H9 (cell line): ENCODE results near the gene ZC3HAV1. TPM values are rescaled to one million over a fixed set of nuclear protein-coding genes. Genes with fewer than 3 reads are reported as not detected.

Source experiments
- DNase-seq: peaks from one replicate; pipeline ENCODE4 v3.0.0-alpha.2; 2017
- H2AFZ ChIP-seq: one replicate; pipeline ENCODE4 v1.6.1; 2013; ENCODE audit warnings: mild to moderate bottlenecking, low read length, control low read depth, moderate library complexity
- H2AK5ac ChIP-seq: 2 replicates; pipeline ENCODE4 v1.6.1; 2013; ENCODE audit warnings: low read length, control low read depth, mixed read lengths; ENCODE audit not compliant: insufficient read length
- H2BK120ac ChIP-seq: one replicate; pipeline ENCODE4 v1.6.1; 2013; ENCODE audit warnings: low read depth, mild to moderate bottlenecking, low read length, control low read depth, inconsistent platforms; ENCODE audit not compliant: poor library complexity, severe bottlenecking
- H2BK12ac ChIP-seq: 2 replicates; pipeline ENCODE4 v1.6.1; 2013; ENCODE audit warnings: low read length, control low read depth, mixed read lengths, low read depth; ENCODE audit not compliant: insufficient read length
- H2BK15ac ChIP-seq: 2 replicates; pipeline ENCODE4 v1.6.1; 2013; ENCODE audit warnings: low read depth, low read length, control low read depth
- H2BK20ac ChIP-seq: one replicate; pipeline ENCODE4 v1.6.1; 2013; ENCODE audit warnings: low read depth, mild to moderate bottlenecking, low read length, control low read depth, inconsistent platforms; ENCODE audit not compliant: poor library complexity, severe bottlenecking
- H2BK5ac ChIP-seq: 2 replicates; pipeline ENCODE4 v1.6.1; 2013; ENCODE audit warnings: low read length, control low read depth, mixed read lengths; ENCODE audit not compliant: insufficient read length
- H3K14ac ChIP-seq: 2 replicates; pipeline ENCODE4 v1.6.1; 2013; ENCODE audit warnings: low read length, control low read depth; ENCODE audit not compliant: insufficient read depth
- H3K18ac ChIP-seq: 2 replicates; pipeline ENCODE4 v1.6.1; 2013; ENCODE audit warnings: low read depth, mild to moderate bottlenecking, mixed read lengths, low read length, control low read depth; ENCODE audit not compliant: insufficient read length
- H3K23ac ChIP-seq: 2 replicates; pipeline ENCODE4 v1.6.1; 2013; ENCODE audit warnings: low read length, control low read depth, mixed read lengths, low read depth; ENCODE audit not compliant: insufficient read length
- H3K23me2 ChIP-seq: 2 replicates; pipeline ENCODE4 v1.6.1; 2013; ENCODE audit warnings: low read depth, mild to moderate bottlenecking, mixed read lengths, low read length, control low read depth; ENCODE audit not compliant: insufficient read length, poor library complexity, severe bottlenecking
- H3K27ac ChIP-seq: 2 replicates; pipeline ENCODE4 v1.5.1; 2013; ENCODE audit warnings: low read length, control low read depth, mixed read lengths, low read depth; ENCODE audit not compliant: insufficient read length
- H3K27me3 ChIP-seq: 2 replicates; pipeline ENCODE4 v1.6.1; 2013; ENCODE audit warnings: low read length, control low read depth, inconsistent platforms; ENCODE audit not compliant: insufficient read depth
- H3K4ac ChIP-seq: 2 replicates; pipeline ENCODE4 v1.6.1; 2013; ENCODE audit warnings: low read depth, mild to moderate bottlenecking, control low read depth, inconsistent platforms, low read length, moderate library complexity
- H3K4me1 ChIP-seq: 2 replicates; pipeline ENCODE4 v1.6.1; 2013; ENCODE audit warnings: low read length, control low read depth, inconsistent platforms; ENCODE audit not compliant: insufficient read depth
- H3K4me2 ChIP-seq: 2 replicates; pipeline ENCODE4 v1.6.1; 2013; ENCODE audit warnings: low read length, control low read depth, mixed read lengths; ENCODE audit not compliant: insufficient read length, insufficient read depth
- H3K56ac ChIP-seq: 2 replicates; pipeline ENCODE4 v1.6.1; 2013; ENCODE audit warnings: low read depth, mild to moderate bottlenecking, mixed read lengths, low read length, control low read depth; ENCODE audit not compliant: insufficient read length
- H3K79me1 ChIP-seq: 2 replicates; pipeline ENCODE4 v1.6.1; 2013; ENCODE audit warnings: low read depth, mild to moderate bottlenecking, moderate library complexity, low read length, control low read depth, inconsistent platforms; ENCODE audit not compliant: insufficient read depth, poor library complexity, severe bottlenecking
- H3K79me2 ChIP-seq: 2 replicates; pipeline ENCODE4 v1.6.1; 2013; ENCODE audit warnings: low read length, control low read depth, inconsistent platforms; ENCODE audit not compliant: insufficient read depth
- H3K9ac ChIP-seq: 2 replicates; pipeline ENCODE4 v1.6.1; 2013; ENCODE audit warnings: low read length, control low read depth, mixed read lengths; ENCODE audit not compliant: insufficient read length; ENCODE audit errors: extremely low read depth
- H3K9me3 ChIP-seq: one replicate; pipeline ENCODE4 v1.6.1; 2013; ENCODE audit warnings: low read depth, low read length, inconsistent platforms; ENCODE audit not compliant: control insufficient read depth
- H3T11ph ChIP-seq: one replicate; pipeline ENCODE4 v1.6.1; 2013; ENCODE audit warnings: mild to moderate bottlenecking, low read length, control low read depth, inconsistent platforms
- H4K20me1 ChIP-seq: one replicate; pipeline ENCODE4 v1.6.1; 2013; ENCODE audit not compliant: control insufficient read depth, insufficient read length, insufficient read depth
- H4K5ac ChIP-seq: 2 replicates; pipeline ENCODE4 v1.6.1; 2013; ENCODE audit warnings: low read depth, mild to moderate bottlenecking, mixed read lengths, low read length, control low read depth; ENCODE audit not compliant: insufficient read length
- H4K8ac ChIP-seq: replicated peaks from 2 replicates; pipeline ENCODE4 v1.6.1; 2013; ENCODE audit warnings: low read length, control low read depth, mixed read lengths, low read depth; ENCODE audit not compliant: insufficient read length
- H4K91ac ChIP-seq: 2 replicates; pipeline ENCODE4 v1.6.1; 2013; ENCODE audit warnings: low read depth, mild to moderate bottlenecking, moderate library complexity, mixed read lengths, low read length, control low read depth; ENCODE audit not compliant: insufficient read length
- H3K27ac Mint-ChIP-seq, 3 experiments: 2 replicates in 2 of 3; 3 replicates in 1 of 3; pipeline ENCODE4 v1.8.0; 2020 to 2021; ENCODE audit warnings: mixed read lengths in 3 of 3, mild to moderate bottlenecking in 1 of 3, moderate library complexity in 1 of 3
- H3K27me3 Mint-ChIP-seq: 2 replicates; pipeline ENCODE4 v1.8.0; 2021; ENCODE audit warnings: low read depth, mild to moderate bottlenecking, moderate library complexity, mixed read lengths
- H3K36me3 Mint-ChIP-seq, 3 experiments: 2 replicates in 2 of 3; 3 replicates in 1 of 3; pipeline ENCODE4 v1.8.0; 2020 to 2021; ENCODE audit warnings: low read depth in 3 of 3, mixed read lengths in 3 of 3; ENCODE audit not compliant: insufficient read depth in 1 of 3
- H3K4me1 Mint-ChIP-seq, 2 experiments: 2 replicates each; pipeline ENCODE4 v1.8.0; 2020; ENCODE audit warnings: mixed read lengths in 2 of 2
- H3K4me3 Mint-ChIP-seq, 2 experiments: 2 replicates in 1 of 2; 3 replicates in 1 of 2; pipeline ENCODE4 v1.8.0; 2020 to 2021; ENCODE audit warnings: mild to moderate bottlenecking in 2 of 2, mixed read lengths in 2 of 2, moderate library complexity in 1 of 2
- H3K9me3 Mint-ChIP-seq, 2 experiments: 2 replicates in 1 of 2; 3 replicates in 1 of 2; pipeline ENCODE4 v1.8.0; 2020; ENCODE audit warnings: mild to moderate bottlenecking in 2 of 2, mixed read lengths in 2 of 2, moderate library complexity in 1 of 2
- WGBS: extraction: QIAGEN DNeasy Blood & Tissue Kit; methylation state at CpG from one replicate; pipeline ENCODE4 v1.1.7; 2013; ENCODE audit warnings: missing lambda C conversion rate, low lambda C conversion rate, mixed read lengths; ENCODE audit not compliant: insufficient read length; ENCODE audit errors: extremely low coverage; 5-methylcytosine and 5-hydroxymethylcytosine counted together
- total RNA-seq: library from RNA; stranded (reverse); gene quantifications from 2 replicates; pipeline ENCODE4 v1.2.1, GENCODE V29; 2021
- TF ChIP-seq, protein P1 (sequence below): fragments of 200-600 bp; sonication (generic); conservative IDR thresholded peaks from 3 replicates; pipeline ENCODE4 v1.8.0; 2021; ENCODE audit warnings: antibody characterized with exemption, mild to moderate bottlenecking

ZC3HAV1 gene
- total RNA-seq, 1 experiment from 2014 or later = 32.8 TPM

DNA sequence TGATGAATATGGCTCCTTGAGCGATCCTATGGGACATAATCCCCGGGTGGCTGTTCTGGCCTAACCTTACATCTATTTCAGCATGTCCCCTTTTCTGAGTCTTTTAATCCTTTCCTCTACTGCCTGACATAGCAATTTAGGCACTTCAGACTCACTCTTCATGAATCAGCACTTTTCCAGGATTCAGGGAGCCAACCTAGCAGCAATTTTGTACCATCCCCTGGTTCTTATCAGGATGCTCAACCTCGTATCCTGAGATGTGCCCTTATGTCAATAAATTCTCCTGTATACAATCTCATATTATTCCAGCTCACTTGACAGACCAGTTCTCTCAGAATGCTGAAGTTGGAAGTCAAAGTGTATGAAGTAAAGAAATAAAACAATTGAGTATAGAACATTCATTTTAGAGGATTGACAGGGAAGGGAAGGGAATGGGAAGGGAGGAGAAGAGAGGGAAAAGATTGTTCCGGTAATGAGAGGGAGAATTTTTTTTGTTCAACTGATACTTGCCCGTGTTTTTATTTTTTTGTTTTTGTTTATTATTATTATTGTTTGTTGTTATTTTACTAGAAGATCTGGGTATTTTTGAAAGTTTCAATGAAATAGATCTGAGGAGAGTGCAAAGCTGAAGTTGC is 8.2 kb upstream of the ZC3HAV1 start:
- H3K23ac ChIP-seq = no peak overlapping the region
- H3K36me3 Mint-ChIP-seq = no peaks in the 10 kb centered on the region
- H2BK120ac ChIP-seq = no peak overlapping the region
- H3K27me3 Mint-ChIP-seq = no peaks in the 10 kb centered on the region; the same call in 1 of the 2 replicates
- no peak for DNase-seq
- no peaks in the 10 kb centered on the region for H4K20me1 ChIP-seq
- no peaks in the 10 kb centered on the region for H3K79me2 ChIP-seq
- no peak overlapping the region for H3K27ac ChIP-seq
- H2BK5ac ChIP-seq = no peak overlapping the region
- H3T11ph ChIP-seq = no peak overlapping the region
- no peak overlapping the region for H2BK15ac ChIP-seq
- H3K79me1 ChIP-seq = no peaks in the 10 kb centered on the region
- no peak overlapping the region for H3K4ac ChIP-seq
- no peak overlapping the region for H2AK5ac ChIP-seq
- peaks cover 4% of the 10 kb centered on the region; the same call in 1 of the 2 replicates for H3K4me1 ChIP-seq
- no peak overlapping the region for H3K4me3 Mint-ChIP-seq
- H3K18ac ChIP-seq = no peak overlapping the region
- no peak overlapping the region for H2BK20ac ChIP-seq
- H3K14ac ChIP-seq = no peak overlapping the region
- no peak overlapping the region for H2BK12ac ChIP-seq
- no peak overlapping the region for H3K9ac ChIP-seq
- H3K23me2 ChIP-seq = no peaks in the 10 kb centered on the region
- TF ChIP-seq, protein P1, sequence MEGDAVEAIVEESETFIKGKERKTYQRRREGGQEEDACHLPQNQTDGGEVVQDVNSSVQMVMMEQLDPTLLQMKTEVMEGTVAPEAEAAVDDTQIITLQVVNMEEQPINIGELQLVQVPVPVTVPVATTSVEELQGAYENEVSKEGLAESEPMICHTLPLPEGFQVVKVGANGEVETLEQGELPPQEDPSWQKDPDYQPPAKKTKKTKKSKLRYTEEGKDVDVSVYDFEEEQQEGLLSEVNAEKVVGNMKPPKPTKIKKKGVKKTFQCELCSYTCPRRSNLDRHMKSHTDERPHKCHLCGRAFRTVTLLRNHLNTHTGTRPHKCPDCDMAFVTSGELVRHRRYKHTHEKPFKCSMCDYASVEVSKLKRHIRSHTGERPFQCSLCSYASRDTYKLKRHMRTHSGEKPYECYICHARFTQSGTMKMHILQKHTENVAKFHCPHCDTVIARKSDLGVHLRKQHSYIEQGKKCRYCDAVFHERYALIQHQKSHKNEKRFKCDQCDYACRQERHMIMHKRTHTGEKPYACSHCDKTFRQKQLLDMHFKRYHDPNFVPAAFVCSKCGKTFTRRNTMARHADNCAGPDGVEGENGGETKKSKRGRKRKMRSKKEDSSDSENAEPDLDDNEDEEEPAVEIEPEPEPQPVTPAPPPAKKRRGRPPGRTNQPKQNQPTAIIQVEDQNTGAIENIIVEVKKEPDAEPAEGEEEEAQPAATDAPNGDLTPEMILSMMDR = no peak
- H4K8ac ChIP-seq = no peak overlapping the region
- no peaks in the 10 kb centered on the region for H3K27me3 ChIP-seq
- H4K91ac ChIP-seq = no peak overlapping the region
- H3K9me3 Mint-ChIP-seq = no peaks in the 10 kb centered on the region
- H3K56ac ChIP-seq = no peak overlapping the region
- H2AFZ ChIP-seq = no peak overlapping the region
- H3K9me3 ChIP-seq = no peaks in the 10 kb centered on the region
- H3K27ac Mint-ChIP-seq = no peak overlapping the region
- 100% methylated on average over 1 of the region's 5 CpGs for WGBS
- H3K4me2 ChIP-seq = no peak overlapping the region
- H4K5ac ChIP-seq = no peak overlapping the region
- peaks cover 0 to 6% of the 10 kb centered on the region in 2 experiments; a peak in 1 of 4 replicates for H3K4me1 Mint-ChIP-seq
